GM21619 (cell line): ENCODE data around the gene PPP1R3G.

ENCODE experiments used
- ATAC-seq: cut with Tn5 transposase; IDR thresholded peaks from one replicate; pipeline ENCODE4 v1.9.1; 2021; ENCODE audit not compliant: unreplicated experiment

The PPP1R3G gene

GRCh38 chr6:5071216-5071615 lies 13.9 kb upstream of the PPP1R3G start:
- ATAC-seq: no peak

DNA sequence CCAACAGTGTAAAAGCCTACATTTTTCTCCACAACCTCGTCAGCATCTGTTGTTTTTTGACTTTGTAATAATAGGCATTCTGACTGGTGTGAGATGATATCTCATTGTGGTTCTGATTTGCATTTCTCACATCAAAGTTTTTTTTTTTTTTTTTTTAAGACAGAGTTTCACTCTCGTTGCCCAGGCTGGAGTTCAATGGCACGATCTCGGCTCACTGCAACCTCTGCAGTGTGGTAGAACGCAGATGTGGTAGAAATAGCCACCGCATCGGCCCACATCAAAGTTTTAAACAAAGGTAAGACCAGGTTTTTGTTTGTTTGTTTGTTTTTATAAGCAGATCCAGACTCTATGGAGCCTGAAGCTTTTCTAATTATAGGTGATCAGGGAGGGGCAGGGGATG lies 12.7 kb upstream of the PPP1R3G start:
- no peak for ATAC-seq

GRCh38 chr6:5073992-5074391 lies 11.1 kb upstream of the PPP1R3G start:
- ATAC-seq: no peak

DNA sequence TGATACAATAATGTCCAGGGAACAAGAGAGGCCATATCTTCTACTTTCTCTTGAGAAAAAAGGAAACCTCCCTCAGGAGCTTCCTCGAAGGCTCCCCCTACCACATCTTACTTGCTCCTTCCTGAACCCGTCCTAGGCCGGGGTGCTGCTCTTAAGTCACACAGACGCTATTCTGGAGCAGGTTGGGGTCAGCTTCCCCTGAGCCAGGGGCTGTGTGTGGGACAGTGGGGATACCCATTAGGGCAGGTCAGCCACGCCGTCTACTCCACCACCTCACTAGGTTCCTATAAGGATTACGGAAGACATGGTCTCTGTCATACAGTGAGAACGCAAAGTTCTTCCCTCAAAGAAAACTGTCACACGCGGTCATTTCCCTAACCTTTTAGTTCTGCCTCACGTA lies 8.2 kb upstream of the PPP1R3G start:
- ATAC-seq: no peak

DNA sequence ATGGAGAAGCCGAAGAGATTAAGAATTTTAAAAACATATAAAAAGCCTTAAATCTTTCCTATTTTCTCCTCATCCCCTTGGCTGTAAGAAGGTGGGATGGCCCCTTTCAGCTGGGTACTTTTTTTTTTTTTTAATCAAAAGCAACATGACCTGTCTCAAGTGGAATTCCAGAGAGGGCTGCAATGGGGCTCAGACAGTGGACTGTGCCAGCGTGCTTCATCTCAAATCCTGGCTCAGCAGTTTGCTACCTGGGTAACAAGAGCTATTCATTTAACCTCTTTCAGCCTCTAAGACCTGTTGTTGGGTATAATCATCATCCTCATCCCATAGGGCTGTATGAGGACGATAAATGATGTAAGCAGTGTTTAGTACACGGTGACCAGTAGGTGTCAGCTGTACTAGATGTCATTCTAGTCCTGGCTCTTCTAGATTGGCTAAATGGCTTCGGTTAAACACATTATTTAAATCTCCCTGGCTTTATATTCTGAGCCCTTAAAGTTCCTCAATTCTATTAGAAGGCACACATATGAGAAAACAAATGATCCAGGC lies 6.9 kb upstream of the PPP1R3G start:
- ATAC-seq: peak; percentile 79

DNA sequence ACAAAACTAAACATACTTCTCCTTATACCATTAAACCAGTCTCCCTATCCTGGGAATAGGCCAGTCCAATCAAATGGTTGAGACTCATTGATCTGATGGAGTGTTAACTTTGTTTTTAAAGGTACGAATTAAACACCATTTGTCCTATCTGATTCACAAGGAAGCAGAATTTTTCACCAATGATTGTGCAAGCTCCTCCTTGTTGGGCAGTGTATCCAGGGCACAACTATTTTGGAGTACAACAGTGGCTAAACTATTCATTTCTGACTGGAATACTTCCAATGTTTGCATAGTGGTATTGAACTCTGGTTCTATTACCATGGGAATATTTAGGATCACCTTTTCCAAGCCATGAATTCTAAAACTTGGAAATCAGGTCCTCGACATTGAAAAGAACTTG lies 5.4 kb upstream of the PPP1R3G start:
- ATAC-seq: no peak

DNA sequence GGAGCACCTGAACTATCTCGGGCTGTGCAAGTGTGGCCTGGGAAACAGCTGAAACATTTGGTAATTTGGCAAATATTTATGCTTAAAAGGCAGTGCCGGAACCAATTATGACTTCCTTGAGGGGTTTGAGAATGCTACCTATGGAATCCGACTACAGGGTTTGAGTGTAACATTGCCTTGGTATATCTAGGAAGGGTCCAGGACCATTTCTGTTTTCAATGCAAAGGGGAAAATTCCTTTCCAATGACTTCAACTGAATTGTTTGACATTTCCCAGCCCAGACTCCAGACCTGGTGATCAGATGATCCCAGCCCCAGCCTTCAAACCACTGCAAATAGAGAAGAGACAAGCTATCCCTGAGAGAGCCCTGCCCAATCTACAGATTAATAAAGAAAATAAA lies 4.6 kb upstream of the PPP1R3G start:
- ATAC-seq: no peak

DNA sequence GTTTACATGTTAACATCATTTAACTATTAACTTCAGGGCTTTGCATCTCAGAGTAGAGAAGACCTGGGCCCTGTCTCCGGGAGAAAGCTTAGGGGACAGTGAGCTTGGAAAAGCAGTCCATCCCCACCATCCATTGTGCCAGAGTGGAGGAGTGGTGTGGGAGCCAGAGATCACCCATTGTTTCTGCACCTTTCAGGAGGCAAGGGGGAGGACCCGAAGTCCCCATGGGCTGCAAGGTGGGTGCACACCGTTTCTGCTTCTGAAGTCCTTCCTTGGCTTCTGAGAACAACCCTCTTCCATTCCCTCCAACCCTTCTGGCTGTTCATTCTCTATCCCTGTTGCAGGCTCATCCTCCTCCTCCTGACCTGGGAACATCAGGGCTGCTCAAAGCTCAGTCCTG lies 4.0 kb upstream of the PPP1R3G start:
- ATAC-seq: no peak

DNA sequence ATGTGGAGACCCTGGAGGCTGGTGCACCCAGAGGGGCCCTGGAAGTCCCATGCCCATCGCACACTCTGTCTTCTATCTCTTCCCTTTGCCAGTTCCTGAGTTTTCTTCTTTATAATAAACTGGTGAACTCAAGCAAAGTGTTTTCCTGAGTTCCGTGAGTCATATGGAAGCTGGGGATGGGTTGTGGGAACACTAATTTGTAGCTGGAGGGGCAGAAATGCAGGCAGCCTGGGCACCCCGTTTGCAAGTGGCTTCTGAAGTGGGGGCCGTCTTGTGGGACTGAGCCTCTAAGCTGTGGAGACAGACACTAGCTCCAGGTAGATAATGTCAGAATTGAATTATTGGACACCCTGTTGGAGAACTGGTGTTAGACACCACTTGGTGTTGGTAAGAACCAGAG lies 3.2 kb upstream of the PPP1R3G start:
- no peak for ATAC-seq

DNA sequence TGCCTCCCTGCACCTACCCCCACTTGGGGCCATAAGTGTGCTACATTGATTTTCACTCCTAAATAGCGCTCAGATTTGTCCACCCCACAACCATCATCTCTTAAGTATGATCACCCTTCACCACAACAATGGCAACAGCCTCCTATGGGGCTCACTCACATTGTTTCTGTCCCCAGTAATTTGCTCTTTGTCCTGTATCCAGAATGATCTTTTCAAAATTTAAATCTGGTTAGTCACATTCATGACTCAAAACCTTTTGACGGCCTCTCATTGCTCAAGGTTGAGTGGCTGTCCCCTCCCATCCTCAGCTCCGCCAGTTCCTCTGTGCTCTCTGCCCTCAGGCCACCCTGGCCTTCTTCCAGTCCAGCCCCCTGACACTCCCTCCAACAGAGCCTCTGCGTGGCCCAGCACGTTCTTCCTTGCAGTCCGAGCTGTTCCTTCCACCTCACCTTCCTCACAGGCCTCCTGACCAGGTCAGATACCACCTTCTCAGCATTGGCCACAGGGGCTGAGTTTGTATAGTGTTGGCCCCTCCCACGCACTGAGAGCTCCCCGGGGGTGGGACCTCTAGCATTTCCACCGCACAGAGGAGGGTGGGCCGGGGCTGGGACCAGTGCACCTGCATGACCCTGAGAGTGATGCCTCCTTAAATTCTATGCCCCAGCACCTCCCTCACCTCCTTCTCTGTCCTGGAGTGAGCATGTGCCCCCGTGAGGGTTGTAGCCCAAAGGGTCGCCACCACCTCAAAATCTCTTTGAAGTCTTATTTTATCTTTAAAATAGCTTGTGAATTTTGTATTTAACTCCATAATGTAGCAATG lies 2.4 kb upstream of the PPP1R3G start:
- ATAC-seq: no peak

DNA sequence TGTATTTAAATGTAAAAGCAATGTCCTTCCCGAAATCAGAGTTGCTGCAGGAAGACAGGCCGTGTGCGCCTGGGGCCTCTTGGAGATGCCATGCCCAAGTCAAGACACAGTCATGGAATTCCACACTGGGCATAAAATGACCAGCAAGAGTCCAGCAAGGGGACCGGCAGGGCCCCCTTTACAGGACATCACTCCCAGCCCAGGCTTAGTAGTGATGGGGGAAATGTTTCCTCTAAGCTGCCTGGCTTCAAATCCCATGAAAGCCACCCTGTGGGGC lies 1.9 kb upstream of the PPP1R3G start:
- ATAC-seq: no peak

- no peak for ATAC-seq
Observed at GRCh38 chr6:5083813-5084359, 1.3 kb upstream of the PPP1R3G start.

DNA sequence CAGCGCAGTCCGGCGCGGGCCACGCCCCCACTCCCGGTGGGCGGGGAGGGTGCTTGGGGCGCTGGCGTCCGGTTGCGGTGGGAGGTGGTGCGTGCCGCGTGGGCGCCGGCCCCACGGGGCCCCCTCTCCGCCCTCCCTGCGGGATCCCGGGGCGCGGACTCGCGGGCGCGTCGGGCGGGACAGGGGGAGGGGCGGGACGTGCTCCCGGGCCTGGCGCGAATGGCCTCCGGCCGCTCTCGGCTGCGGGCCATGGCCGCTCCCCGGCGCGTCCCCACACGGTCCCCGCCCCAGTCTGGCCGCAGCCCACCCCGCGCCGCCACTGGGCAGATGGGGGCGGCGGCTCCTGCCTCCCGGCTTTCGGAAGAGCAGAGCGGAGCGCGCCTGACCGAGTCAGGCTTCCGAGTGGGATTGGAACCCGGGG lies 771 bp upstream of the PPP1R3G start:
- peak; percentile 33 for ATAC-seq

DNA sequence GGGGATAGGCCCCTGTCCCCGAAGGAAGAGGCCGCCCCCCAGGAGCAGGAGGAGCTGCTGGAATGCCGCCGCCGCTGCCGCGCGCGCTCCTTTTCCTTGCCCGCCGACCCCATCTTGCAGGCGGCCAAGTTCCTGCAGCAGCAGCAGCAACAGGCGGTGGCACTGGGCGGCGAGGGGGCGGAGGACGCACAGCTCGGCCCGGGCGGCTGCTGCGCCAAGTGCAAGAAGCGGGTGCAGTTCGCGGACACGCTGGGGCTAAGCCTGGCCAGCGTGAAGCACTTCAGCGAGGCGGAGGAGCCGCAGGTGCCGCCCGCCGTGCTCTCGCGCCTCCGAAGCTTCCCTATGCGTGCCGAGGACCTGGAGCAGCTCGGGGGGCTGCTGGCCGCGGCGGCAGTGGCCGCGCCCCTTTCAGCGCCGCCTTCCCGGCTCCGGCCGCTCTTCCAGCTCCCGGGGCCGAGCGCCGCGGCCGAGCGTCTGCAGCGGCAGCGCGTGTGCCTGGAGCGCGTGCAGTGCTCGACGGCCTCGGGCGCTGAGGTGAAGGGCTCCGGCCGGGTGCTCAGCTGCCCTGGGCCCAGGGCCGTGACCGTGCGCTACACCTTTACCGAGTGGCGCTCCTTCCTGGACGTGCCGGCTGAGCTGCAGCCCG lies 630 bp downstream of the PPP1R3G start:
- peak; percentile 18 for ATAC-seq

DNA sequence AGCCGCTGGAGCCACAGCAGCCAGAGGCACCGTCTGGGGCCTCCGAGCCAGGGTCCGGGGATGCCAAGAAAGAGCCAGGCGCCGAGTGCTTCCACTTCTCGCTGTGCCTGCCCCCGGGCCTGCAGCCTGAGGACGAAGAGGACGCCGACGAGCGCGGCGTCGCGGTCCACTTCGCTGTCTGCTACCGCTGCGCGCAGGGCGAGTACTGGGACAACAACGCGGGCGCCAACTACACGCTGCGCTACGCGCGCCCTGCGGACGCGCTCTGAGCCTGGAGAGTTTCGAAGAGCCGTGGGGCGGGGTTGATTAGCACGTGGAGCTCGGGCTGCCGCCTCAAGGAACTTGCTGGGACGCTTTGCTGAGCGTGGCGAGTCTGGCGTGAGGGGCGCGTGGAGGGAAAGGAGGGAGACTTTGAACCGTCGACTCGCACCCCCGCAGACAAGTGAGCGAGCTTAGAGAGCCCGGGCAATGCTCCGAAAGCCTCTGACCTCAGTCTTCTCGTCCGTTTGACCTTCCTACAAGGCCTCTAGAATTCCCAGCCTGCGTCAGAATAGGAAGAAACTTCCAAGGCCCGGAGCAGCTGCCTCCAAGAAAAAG lies 1.3 kb downstream of the PPP1R3G start:
- no peak for ATAC-seq

DNA sequence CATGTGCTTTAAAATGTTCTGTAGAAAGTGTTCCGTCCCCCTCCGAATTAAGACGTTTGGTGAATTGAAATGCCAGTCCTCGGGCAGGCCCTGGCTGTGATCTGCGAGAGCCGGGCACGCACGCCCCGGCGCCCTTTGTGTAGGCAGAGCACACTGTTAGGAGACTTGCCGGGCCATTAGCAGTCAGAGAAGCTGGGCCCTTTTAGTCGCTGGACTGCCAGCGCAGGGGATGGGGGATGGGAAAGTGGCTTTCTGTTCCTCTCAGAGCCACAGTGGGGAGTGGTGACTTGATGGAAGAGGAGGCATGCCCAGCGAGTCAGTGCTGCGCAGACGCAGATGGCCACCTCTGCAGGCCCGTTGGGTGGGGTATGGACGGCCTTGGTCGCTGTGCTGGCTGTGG lies 2.2 kb downstream of the PPP1R3G start:
- ATAC-seq: no peak

- no peak for ATAC-seq
Observed at GRCh38 chr6:5088780-5089179, 3.6 kb downstream of the PPP1R3G start.

DNA sequence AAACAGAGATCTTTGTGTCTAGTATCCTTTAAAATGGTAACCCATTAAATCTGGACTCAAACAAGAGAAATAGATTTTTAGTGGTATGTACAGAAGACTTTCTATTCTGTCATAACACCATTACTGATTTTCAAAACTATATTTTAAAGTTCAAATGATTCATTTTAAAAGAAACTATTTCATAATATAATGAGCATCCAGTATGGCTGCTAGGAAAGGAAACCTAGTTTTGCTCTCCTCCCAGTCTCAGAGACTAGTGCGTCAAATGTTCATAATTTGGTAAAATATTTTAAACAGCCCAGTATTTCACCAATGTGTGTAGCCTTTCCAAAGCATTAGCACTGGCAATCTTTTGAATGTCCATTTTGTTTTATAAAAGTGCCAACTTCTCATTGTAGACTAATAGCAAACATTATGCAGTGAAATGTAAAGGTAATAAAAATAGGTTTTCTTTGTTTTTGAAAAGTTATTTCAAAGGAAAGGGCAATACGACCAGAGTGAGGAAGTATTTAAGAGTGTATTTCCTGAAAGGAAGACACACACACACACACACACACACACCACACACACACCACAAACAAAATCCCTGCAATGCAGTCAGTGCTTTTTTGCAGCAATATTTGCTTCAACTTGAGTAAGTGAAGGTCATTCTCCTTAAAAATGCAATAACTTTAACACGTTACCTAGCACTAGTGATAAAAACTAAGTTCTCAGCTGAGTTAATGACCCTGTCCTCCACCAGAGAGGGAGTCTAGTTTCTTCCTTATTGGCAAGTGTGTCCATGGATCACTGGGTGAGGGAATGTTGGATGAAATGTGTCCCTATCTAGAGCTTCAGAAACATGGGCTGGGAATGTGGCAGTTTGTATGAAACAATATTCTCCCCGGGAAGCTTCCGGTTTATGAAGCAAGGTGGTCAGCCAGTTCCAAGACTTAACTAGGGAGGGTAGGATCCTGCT lies 4.6 kb downstream of the PPP1R3G start:
- no peak for ATAC-seq

DNA sequence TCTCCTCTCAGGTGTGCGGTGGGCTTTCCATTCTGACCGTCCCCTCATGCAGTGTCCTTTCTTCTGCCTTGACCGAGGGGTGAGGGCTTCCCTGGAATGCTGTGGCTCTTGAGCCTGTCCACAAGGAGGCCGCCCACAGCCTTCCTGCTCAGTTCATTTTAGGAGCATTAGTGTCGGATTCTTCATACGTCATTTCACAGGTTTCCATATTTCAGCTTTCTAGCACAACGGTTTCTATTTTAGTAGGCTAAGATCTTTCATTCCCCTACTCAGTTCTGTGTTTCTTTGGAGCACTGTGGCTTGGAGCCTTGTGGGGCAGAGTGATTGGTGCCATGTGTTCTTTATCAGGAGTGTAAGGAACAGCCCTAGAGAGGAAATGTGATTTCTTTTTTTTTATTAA lies 5.5 kb downstream of the PPP1R3G start:
- no peak for ATAC-seq

- ATAC-seq: no peak
Observed at GRCh38 chr6:5091210-5092069, 6.3 kb downstream of the PPP1R3G start.
